ENCODE results near the gene SYTL2.

GRCh38 chr11:85806016-85806415, 4.9 kb downstream of the SYTL2 start:
- TF ChIP-seq RAD21 (IDR thresholded peaks at IDR 0.05) (no peak), CTCF (IDR thresholded peaks at IDR 0.05; ENCODE audit: low read depth, low read length, missing input control) (no peak), REST (IDR thresholded peaks at IDR 0.05) (no peak), FOXA1 (IDR thresholded peaks at IDR 0.05) (no peak), SP1 (IDR thresholded peaks at IDR 0.05) (no peak), TAF1 (conservative IDR thresholded peaks at IDR 0.05) (no peak), JUND (IDR thresholded peaks at IDR 0.05) (no peak), MAX (IDR thresholded peaks at IDR 0.05) (no peak)

Data from liver (tissue), 3 donors.